Measurements from ENCODE around the gene CDK5R1. TPM values are rescaled to one million over a fixed set of nuclear protein-coding genes. Genes with fewer than 3 reads are reported as not detected.

The CDK5R1 gene
- total RNA-seq, 1 donor from 2014 or later = 6.1 TPM

- peaks cover under 1% of the 10 kb centered on the region for H3K4me1 Mint-ChIP-seq (ENCODE audit: low read depth)
Measured at GRCh38 chr17:32529604-32530003, 42.8 kb downstream of the CDK5R1 start.

GRCh38 chr17:32533296-32533695 lies 46.5 kb downstream of the CDK5R1 start:
- Mint-ChIP-seq H3K27me3 (no peaks in the 10 kb centered on the region), H3K9me3 (ENCODE audit: low read depth) (no peaks in the 10 kb centered on the region), H3K27ac (no peak overlapping the region), H3K4me3 (ENCODE audit: low read depth) (no peak overlapping the region), H3K4me1 (ENCODE audit: low read depth) (peaks cover 2% of the 10 kb centered on the region), H3K36me3 (ENCODE audit: insufficient read depth) (peaks cover 7% of the 10 kb centered on the region)
- TF ChIP-seq CTCF (IDR thresholded peaks at IDR 0.05; ENCODE audit: unreplicated experiment) = no peak
- no peak for DNase-seq (ENCODE audit: low spot score, unreplicated experiment)

More at GRCh38 chr17:32529604-32530003, 42.8 kb downstream of the CDK5R1 start:
- Mint-ChIP-seq H3K27ac (no peak overlapping the region), H3K9me3 (ENCODE audit: low read depth) (no peaks in the 10 kb centered on the region), H3K4me3 (ENCODE audit: low read depth) (no peak overlapping the region), H3K27me3 (no peaks in the 10 kb centered on the region), H3K36me3 (ENCODE audit: insufficient read depth) (peaks cover 7% of the 10 kb centered on the region)
- no peak for TF ChIP-seq CTCF (IDR thresholded peaks at IDR 0.05; ENCODE audit: unreplicated experiment)
- DNase-seq (ENCODE audit: low spot score, unreplicated experiment) = no peak

- Mint-ChIP-seq H3K36me3 (ENCODE audit: insufficient read depth) (peaks cover 14% of the 10 kb centered on the region), H3K27me3 (no peaks in the 10 kb centered on the region), H3K27ac (no peak overlapping the region), H3K4me1 (ENCODE audit: low read depth) (peaks cover 6% of the 10 kb centered on the region), H3K9me3 (ENCODE audit: low read depth) (no peaks in the 10 kb centered on the region), H3K4me3 (ENCODE audit: low read depth) (no peak overlapping the region)
- no peak for DNase-seq (ENCODE audit: low spot score, unreplicated experiment)
- no peak for TF ChIP-seq CTCF (IDR thresholded peaks at IDR 0.05; ENCODE audit: unreplicated experiment)
Measured at GRCh38 chr17:32536736-32537643, 50.2 kb downstream of the CDK5R1 start.

Other genes starting within 250 kb of the CDK5R1 start
- gene RHBDL3, start 221.2 kb upstream of the CDK5R1 start, total RNA-seq = 0.50 and 0.82 TPM in 2 replicates
- gene C17orf75, start 144.8 kb upstream of the CDK5R1 start, total RNA-seq = 39.1 TPM in 2 replicates
- gene ZNF207, start 136.8 kb upstream of the CDK5R1 start, total RNA-seq = 226 and 240 TPM in 2 replicates
- 110 and 113 TPM in 2 replicates for gene PSMD11, start 42.5 kb upstream of the CDK5R1 start, total RNA-seq